Activated gamma-delta T cell (primary cell): ENCODE data around the gene COG1.
A peak's percentile ranks its signal among the peaks of the same experiment; 100 is the strongest.

ENCODE experiments used
- DNase-seq: peaks from one replicate; lab custom pipeline; 2025; lab: John Stamatoyannopoulos, UW

Gene COG1

GRCh38 chr17:73198930-73199260 lies 6.0 kb downstream of the COG1 start:
- DNase-seq, result no peak

- DNase-seq, result no peak
Observed at GRCh38 chr17:73199751-73200317, 7.0 kb downstream of the COG1 start.

GRCh38 chr17:73200476-73200875 lies 7.6 kb downstream of the COG1 start:
- no peak for DNase-seq

GRCh38 chr17:73201215-73202069 lies 8.6 kb downstream of the COG1 start:
- DNase-seq, result no peak

GRCh38 chr17:73203135-73203787 lies 10.4 kb downstream of the COG1 start:
- DNase-seq, result no peak

GRCh38 chr17:73203788-73204479 lies 11.1 kb downstream of the COG1 start:
- peak; percentile 24 for DNase-seq

GRCh38 chr17:73205459-73205961 lies 12.7 kb downstream of the COG1 start:
- no peak for DNase-seq

- no peak for DNase-seq
Observed at GRCh38 chr17:73208139-73208827, 15.4 kb downstream of the COG1 start.

- DNase-seq, result no peak
Observed at GRCh38 chr17:73209436-73209835, 16.6 kb downstream of the COG1 start.

GRCh38 chr17:73210002-73210678 lies 17.3 kb downstream of the COG1 start:
- no peak for DNase-seq

- no peak for DNase-seq
Observed at GRCh38 chr17:73211745-73212144, 18.9 kb downstream of the COG1 start.

- DNase-seq, result no peak
Observed at GRCh38 chr17:73214008-73214407, 21.2 kb downstream of the COG1 start.

GRCh38 chr17:73214851-73215250 lies 22.0 kb downstream of the COG1 start:
- DNase-seq, result no peak

- no peak for DNase-seq
Observed at GRCh38 chr17:73215447-73215846, 22.6 kb downstream of the COG1 start.

- DNase-seq, result no peak
Observed at GRCh38 chr17:73223626-73224230, 30.9 kb downstream of the COG1 start.

GRCh38 chr17:73224237-73224636 lies 31.4 kb downstream of the COG1 start:
- DNase-seq, result no peak

- DNase-seq, result no peak
Observed at GRCh38 chr17:73224663-73225305, 31.9 kb downstream of the COG1 start.

- DNase-seq, result no peak
Observed at GRCh38 chr17:73226556-73227172, 33.8 kb downstream of the COG1 start.

- DNase-seq, result no peak
Observed at GRCh38 chr17:73227379-73227778, 34.5 kb downstream of the COG1 start.

- DNase-seq, result no peak
Observed at GRCh38 chr17:73227944-73228343, 35.1 kb downstream of the COG1 start.
